ENCODE measurements around the gene GPR62. TPM values are rescaled to one million over a fixed set of nuclear protein-coding genes. Genes with fewer than 3 reads are reported as not detected.

The GPR62 gene
- total and polyA plus RNA-seq, 2 of the 8 experiments (the other 6 are each of a cell fraction or from before 2014, with no cell fraction given): 0.22 to 0.29 TPM

DNA sequence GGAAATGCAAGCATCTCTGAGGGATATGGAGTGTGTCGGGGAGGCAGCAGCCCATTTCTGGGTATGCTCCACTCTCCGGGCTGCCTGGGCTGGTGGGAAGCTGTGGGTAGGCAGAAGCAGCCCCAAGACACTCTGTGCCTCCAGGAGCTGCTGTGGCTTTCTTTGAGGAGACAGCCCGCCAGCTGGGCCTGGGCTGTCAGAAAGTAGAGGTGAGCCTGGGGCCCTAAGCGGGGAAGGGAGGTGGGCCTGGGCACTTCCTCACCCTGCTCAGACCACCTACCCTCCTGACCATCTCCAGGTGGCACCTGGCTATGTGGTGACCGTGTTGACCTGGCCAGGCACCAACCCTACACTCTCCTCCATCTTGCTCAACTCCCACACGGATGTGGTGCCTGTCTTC, 29.9 kb downstream of the GPR62 start (continued):
- TF ChIP-seq CHD7 (IDR thresholded peaks at IDR 0.05; ENCODE audit: insufficient replicate concordance, low read length) (no peak), NRF1 (IDR thresholded peaks at IDR 0.05; ENCODE audit: low read depth, low read length) (no peak), EP300 (IDR thresholded peaks at IDR 0.05; ENCODE audit: borderline replicate concordance in 1 of 2, low read depth in 2 of 2, low read length in 2 of 2) (no peak), SUZ12 (IDR thresholded peaks at IDR 0.05; ENCODE audit: low read length) (no peak), CHD1 (IDR thresholded peaks at IDR 0.05; ENCODE audit: low read depth, low read length) (no peak), BRCA1 (IDR thresholded peaks at IDR 0.05; ENCODE audit: low read depth, low read length) (no peak), JUN (IDR thresholded peaks at IDR 0.05; ENCODE audit: low read depth, low read length) (no peak), MAFK (IDR thresholded peaks at IDR 0.05; ENCODE audit: low read depth, low read length) (no peak)
- TF ChIP-seq, protein P1, sequence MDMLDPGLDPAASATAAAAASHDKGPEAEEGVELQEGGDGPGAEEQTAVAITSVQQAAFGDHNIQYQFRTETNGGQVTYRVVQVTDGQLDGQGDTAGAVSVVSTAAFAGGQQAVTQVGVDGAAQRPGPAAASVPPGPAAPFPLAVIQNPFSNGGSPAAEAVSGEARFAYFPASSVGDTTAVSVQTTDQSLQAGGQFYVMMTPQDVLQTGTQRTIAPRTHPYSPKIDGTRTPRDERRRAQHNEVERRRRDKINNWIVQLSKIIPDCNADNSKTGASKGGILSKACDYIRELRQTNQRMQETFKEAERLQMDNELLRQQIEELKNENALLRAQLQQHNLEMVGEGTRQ (IDR thresholded peaks at IDR 0.05; ENCODE audit: low read length): no peak

All from H1 (cell line).